Measurements from ENCODE around the gene GLUD1. TPM values are rescaled to one million over a fixed set of nuclear protein-coding genes. Genes with fewer than 3 reads are reported as not detected.
"Not testable (repeated sequence)": the region's sequence is repeated elsewhere in the genome, so short reads cannot be mapped to it uniquely, and the experiment has no call there.

The GLUD1 gene
- total RNA-seq, 4 donors from 2014 or later = 115 to 189 (median 125) TPM

DNA sequence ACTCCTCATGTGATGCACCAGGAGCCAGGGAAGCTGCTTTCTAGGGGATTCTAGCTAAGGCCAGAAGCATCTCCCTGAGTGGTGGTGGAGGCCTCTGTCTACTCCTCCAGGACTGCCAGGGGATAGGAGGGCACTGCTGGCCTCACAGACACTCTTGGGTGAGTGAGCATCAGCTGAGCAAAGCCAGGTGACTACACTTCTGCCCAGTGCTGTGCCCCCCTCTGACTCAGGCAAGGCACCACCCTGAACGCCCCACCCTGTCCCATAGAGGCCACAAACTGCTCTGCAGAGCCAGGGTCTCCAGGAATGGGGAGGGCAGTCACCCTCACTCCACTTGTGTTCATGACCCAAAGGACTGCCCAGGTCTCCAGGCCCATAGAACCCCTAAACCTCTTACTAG is 75.1 kb downstream of the GLUD1 start:
- H3K4me1 ChIP-seq; H3K4me3 ChIP-seq; H3K9me3 ChIP-seq; H3K36me3 ChIP-seq; intact Hi-C loops (cut with DNase I; ENCODE audit: low total_unique reads); H3K27me3 ChIP-seq; DNase-seq; H3K27ac ChIP-seq: not testable (repeated sequence)

- H3K27ac ChIP-seq; H3K9me3 ChIP-seq; H3K4me3 ChIP-seq; H3K36me3 ChIP-seq; H3K27me3 ChIP-seq; H3K4me1 ChIP-seq; intact Hi-C loops (cut with DNase I; ENCODE audit: low total_unique reads); DNase-seq: not testable (repeated sequence)
These were observed 75.6 kb downstream of the GLUD1 start for GRCh38 chr10:87019066-87019465.

DNA sequence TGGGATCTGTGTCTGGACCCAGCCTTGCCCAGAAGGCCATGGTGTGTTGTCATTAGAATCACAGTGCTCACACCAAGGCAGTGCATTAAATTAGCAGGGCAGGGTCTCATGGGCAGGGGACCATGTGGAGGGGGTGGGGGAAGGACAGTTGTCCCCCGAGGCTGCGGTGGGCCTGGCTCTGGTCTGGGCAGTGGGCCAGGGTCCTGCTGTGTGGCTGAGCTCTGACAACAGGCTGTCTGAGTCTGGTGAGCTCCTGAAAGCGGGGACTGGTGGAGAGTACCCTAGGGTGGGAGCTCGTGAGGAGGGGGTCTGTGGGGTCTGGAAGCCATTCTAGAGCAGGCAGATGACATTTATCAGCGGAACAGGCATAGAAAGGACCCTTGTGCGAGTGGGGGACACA is 76.5 kb downstream of the GLUD1 start:
- H3K4me3 ChIP-seq; H3K9me3 ChIP-seq; H3K27ac ChIP-seq; H3K27me3 ChIP-seq; H3K36me3 ChIP-seq; intact Hi-C loops (cut with DNase I; ENCODE audit: low total_unique reads); H3K4me1 ChIP-seq; DNase-seq: not testable (repeated sequence)

DNA sequence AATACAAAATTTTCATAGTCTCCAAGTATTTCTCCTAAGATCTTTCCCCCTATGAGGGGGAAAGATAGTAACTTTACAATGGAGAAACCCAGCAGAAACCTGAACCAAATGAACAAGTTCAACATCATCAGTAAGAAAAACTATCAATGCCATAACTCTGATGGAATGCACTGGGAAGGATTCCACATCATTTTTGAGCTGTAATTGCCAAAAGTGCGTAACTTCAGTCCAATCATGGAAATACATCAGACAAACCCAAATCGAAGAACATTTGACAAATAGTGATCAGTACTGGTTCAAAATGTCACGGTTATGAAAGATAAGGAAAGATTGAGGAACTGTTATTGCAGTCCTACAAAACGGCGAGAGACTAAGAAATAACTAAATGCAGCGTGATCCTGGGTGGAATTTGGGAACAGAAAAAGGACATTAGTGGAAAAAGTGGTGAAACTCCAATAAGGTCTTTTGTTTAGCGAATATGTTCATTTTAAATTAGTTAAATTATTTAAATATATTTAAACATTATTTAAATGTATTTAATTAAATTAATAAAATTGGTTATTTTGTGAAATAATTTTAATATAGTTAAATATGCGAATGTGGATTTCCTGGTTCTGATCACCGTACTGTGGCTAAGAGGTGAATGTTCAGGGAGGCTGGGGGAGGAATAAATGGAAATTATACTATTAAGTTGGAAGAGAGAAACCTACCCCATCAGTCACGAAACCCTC is 79.5 kb downstream of the GLUD1 start:
- DNase-seq; H3K9me3 ChIP-seq; H3K4me1 ChIP-seq; H3K27me3 ChIP-seq; H3K27ac ChIP-seq; intact Hi-C loops (cut with DNase I; ENCODE audit: low total_unique reads); H3K36me3 ChIP-seq; H3K4me3 ChIP-seq: not testable (repeated sequence)

DNA sequence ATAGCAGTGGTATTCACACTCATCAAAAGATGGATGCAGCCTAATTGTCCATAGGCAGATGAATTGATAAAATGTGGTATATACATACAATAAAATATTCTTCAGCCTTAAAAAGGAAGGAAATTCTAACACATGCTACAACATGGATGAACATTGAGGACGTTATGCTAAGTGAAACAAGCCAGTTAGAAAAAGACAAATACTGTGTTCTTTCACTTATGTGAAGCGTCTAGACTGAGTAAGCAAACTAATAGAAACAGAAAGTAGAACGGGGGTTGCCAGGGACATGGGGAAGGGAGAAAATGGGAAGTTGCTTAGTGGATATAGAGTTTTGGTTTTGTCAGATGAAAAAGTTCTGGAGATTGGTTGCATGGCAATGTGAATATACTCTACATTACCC is 81.1 kb downstream of the GLUD1 start:
- intact Hi-C loops (cut with DNase I; ENCODE audit: low total_unique reads); H3K4me3 ChIP-seq: not testable (repeated sequence)

DNA sequence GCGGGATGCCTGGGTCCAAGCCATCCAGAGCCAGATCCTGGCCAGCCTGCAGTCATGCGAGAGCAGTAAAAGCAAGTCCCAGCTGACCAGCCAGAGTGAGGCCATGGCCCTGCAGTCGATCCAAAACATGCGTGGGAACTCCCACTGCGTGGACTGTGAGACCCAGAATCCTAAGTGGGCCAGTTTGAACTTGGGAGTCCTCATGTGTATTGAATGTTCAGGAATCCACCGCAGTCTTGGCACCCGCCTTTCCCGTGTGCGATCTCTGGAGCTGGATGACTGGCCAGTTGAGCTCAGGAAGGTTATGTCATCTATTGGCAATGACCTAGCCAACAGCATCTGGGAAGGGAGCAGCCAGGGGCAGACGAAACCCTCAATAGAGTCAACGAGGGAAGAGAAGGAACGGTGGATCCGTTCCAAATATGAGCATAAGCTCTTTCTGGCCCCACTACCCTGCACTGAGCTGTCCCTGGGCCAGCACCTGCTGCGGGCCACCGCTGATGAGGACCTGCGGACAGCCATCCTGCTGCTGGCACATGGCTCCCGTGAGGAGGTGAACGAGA is 85.4 kb downstream of the GLUD1 start:
- H3K4me3 ChIP-seq; H3K36me3 ChIP-seq; intact Hi-C loops (cut with DNase I; ENCODE audit: low total_unique reads); H3K27ac ChIP-seq; H3K4me1 ChIP-seq; H3K9me3 ChIP-seq; H3K27me3 ChIP-seq; DNase-seq: not testable (repeated sequence)

More for the DNA sequence above, 81.1 kb downstream of the GLUD1 start:
- H3K4me1 ChIP-seq, H3K27ac ChIP-seq, H3K9me3 ChIP-seq, H3K36me3 ChIP-seq, H3K27me3 ChIP-seq, DNase-seq: not testable (repeated sequence)

- H3K9me3 ChIP-seq; H3K36me3 ChIP-seq; H3K4me1 ChIP-seq; H3K4me3 ChIP-seq; DNase-seq; H3K27ac ChIP-seq; intact Hi-C loops (cut with DNase I; ENCODE audit: low total_unique reads); H3K27me3 ChIP-seq: not testable (repeated sequence)
These were observed 86.3 kb downstream of the GLUD1 start for GRCh38 chr10:87008303-87008702.

DNA sequence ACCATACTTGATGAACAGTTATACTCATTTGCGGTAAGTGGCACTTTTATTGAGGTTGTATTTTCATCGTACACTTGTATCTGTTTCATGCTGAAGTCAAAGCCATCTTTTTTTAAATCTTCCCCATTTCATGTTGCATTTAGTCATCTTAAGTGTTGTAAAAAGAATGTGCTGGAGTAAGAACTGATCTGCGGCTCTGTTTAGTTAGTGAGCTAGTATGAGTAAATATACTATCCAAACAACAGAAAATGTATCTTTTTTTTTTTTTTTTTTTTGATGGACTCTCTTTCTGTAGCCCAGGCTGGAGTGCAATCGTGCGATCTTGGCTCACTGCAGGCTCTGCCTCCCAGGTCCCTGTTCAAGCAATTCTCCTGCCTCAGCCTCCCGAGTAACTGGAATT is 87.0 kb downstream of the GLUD1 start:
- H3K4me1 ChIP-seq; DNase-seq; H3K4me3 ChIP-seq; H3K36me3 ChIP-seq; intact Hi-C loops (cut with DNase I; ENCODE audit: low total_unique reads); H3K27me3 ChIP-seq; H3K9me3 ChIP-seq; H3K27ac ChIP-seq: not testable (repeated sequence)

- H3K36me3 ChIP-seq; intact Hi-C loops (cut with DNase I; ENCODE audit: low total_unique reads); H3K9me3 ChIP-seq; H3K4me1 ChIP-seq; H3K27me3 ChIP-seq; H3K27ac ChIP-seq; DNase-seq; H3K4me3 ChIP-seq: not testable (repeated sequence)
These were observed 87.5 kb downstream of the GLUD1 start for GRCh38 chr10:87007124-87007523.

DNA sequence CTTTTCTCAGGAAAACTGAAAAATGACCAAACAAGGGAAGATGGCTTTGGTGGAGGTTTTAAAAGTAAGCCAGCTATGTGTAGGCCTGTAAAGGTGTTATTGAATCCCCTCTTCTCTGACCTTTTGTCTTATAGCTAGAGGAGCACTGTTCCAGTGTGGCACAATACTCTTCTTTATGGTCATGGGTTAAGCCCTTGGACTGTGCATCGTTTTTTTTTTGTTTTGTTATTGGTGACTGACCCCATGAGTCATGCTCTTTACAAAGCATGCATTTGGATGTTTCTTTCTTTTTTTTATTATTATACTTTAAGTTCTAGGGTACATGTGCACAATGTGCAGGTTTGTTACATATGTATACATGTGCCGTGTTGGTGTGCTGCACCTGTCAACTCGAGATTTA is 94.2 kb downstream of the GLUD1 start:
- intact Hi-C loops (cut with DNase I; ENCODE audit: low total_unique reads) = no loop called here
- H3K4me1 ChIP-seq = no peaks in the 10 kb centered on the region
- H3K9me3 ChIP-seq = no peaks in the 10 kb centered on the region
- H3K27me3 ChIP-seq = no peaks in the 10 kb centered on the region
- H3K36me3 ChIP-seq = no peaks in the 10 kb centered on the region
- H3K27ac ChIP-seq = no peak overlapping the region
- H3K4me3 ChIP-seq = no peak overlapping the region
- DNase-seq = no peak
- TF ChIP-seq, protein P1, sequence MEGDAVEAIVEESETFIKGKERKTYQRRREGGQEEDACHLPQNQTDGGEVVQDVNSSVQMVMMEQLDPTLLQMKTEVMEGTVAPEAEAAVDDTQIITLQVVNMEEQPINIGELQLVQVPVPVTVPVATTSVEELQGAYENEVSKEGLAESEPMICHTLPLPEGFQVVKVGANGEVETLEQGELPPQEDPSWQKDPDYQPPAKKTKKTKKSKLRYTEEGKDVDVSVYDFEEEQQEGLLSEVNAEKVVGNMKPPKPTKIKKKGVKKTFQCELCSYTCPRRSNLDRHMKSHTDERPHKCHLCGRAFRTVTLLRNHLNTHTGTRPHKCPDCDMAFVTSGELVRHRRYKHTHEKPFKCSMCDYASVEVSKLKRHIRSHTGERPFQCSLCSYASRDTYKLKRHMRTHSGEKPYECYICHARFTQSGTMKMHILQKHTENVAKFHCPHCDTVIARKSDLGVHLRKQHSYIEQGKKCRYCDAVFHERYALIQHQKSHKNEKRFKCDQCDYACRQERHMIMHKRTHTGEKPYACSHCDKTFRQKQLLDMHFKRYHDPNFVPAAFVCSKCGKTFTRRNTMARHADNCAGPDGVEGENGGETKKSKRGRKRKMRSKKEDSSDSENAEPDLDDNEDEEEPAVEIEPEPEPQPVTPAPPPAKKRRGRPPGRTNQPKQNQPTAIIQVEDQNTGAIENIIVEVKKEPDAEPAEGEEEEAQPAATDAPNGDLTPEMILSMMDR (IDR thresholded peaks at IDR 0.05) = no peak
- TF ChIP-seq POLR2A (IDR thresholded peaks at IDR 0.05) = no peak
